ENCODE results near the gene LRRC23. TPM values are rescaled to one million over a fixed set of nuclear protein-coding genes. Genes with fewer than 3 reads are reported as not detected.
"Not testable (repeated sequence)": the region's sequence is repeated elsewhere in the genome, so short reads cannot be mapped to it uniquely, and the experiment has no call there.

LRRC23 gene
- total RNA-seq (2014; rRNA removed; shearing (Covaris generic)): 3.6 and 11.0 TPM in 2 replicates

- peak; percentile 96 for DNase-seq (ENCODE audit: low read depth)
Observed at GRCh38 chr12:6904280-6905276, at the start of gene LRRC23. TSS of gene LRRC23 (plus strand) at chr12:6904822. CDS start at chr12:6905634, 812 bp downstream.

GRCh38 chr12:6855322-6855721 is 49.3 kb upstream of the LRRC23 start:
- DNase-seq (ENCODE audit: low read depth): no peak

GRCh38 chr12:6858799-6859198 is 45.8 kb upstream of the LRRC23 start:
- DNase-seq (ENCODE audit: low read depth): no peak

GRCh38 chr12:6860116-6860515 is 44.5 kb upstream of the LRRC23 start:
- DNase-seq (ENCODE audit: low read depth): no peak

- DNase-seq (ENCODE audit: low read depth): no peak
Observed at GRCh38 chr12:6860942-6861341, 43.7 kb upstream of the LRRC23 start.

GRCh38 chr12:6861391-6861790 is 43.2 kb upstream of the LRRC23 start:
- no peak for DNase-seq (ENCODE audit: low read depth)

GRCh38 chr12:6863033-6863432 is 41.6 kb upstream of the LRRC23 start:
- DNase-seq (ENCODE audit: low read depth): no peak

- DNase-seq (ENCODE audit: low read depth): no peak
Observed at GRCh38 chr12:6863586-6864321, 40.9 kb upstream of the LRRC23 start.

GRCh38 chr12:6865307-6865706 is 39.3 kb upstream of the LRRC23 start:
- not testable (repeated sequence) for DNase-seq (ENCODE audit: low read depth)

- DNase-seq (ENCODE audit: low read depth): no peak
Observed at GRCh38 chr12:6866163-6866919, 38.3 kb upstream of the LRRC23 start.

GRCh38 chr12:6866920-6867412 is 37.7 kb upstream of the LRRC23 start:
- DNase-seq (ENCODE audit: low read depth): peak; percentile 47

GRCh38 chr12:6867413-6868210 is 37.0 kb upstream of the LRRC23 start, which contains the start of gene TPI1:
TSS of gene TPI1 (plus strand) at chr12:6867531. CDS start at chr12:6867567, 36 bp downstream.
- peak; percentile 62 for DNase-seq (ENCODE audit: low read depth)

GRCh38 chr12:6868211-6869048 is 36.2 kb upstream of the LRRC23 start:
- no peak for DNase-seq (ENCODE audit: low read depth)

GRCh38 chr12:6869049-6870021 is 35.3 kb upstream of the LRRC23 start:
- peak; percentile 70 for DNase-seq (ENCODE audit: low read depth)

- DNase-seq (ENCODE audit: low read depth): peak; percentile 21
Observed at GRCh38 chr12:6870304-6870703, 34.3 kb upstream of the LRRC23 start.

GRCh38 chr12:6871052-6871957 is 33.3 kb upstream of the LRRC23 start:
- peak; percentile 78 for DNase-seq (ENCODE audit: low read depth)

Measured in M059J (cell line).